Effector CD8-positive, alpha-beta T cell (primary cell): ENCODE results near the gene MYCT1.

Experiments used
- DNase-seq: peaks from one replicate; lab custom pipeline; 2025; lab: John Stamatoyannopoulos, UW

The MYCT1 gene

GRCh38 chr6:152723398-152723797, 25.7 kb downstream of the MYCT1 start:
- DNase-seq = no peak

GRCh38 chr6:152726313-152726712, 28.6 kb downstream of the MYCT1 start:
- no peak for DNase-seq

- DNase-seq = no peak
Measured at GRCh38 chr6:152727507-152727906, 29.8 kb downstream of the MYCT1 start.

GRCh38 chr6:152734630-152735029, 36.9 kb downstream of the MYCT1 start:
- no peak for DNase-seq

- DNase-seq = no peak
Measured at GRCh38 chr6:152736687-152737273, 39.1 kb downstream of the MYCT1 start.

- no peak for DNase-seq
Measured at GRCh38 chr6:152745509-152746171, 47.9 kb downstream of the MYCT1 start.

- no peak for DNase-seq
Measured at GRCh38 chr6:152746172-152746553, 48.5 kb downstream of the MYCT1 start.

GRCh38 chr6:152748843-152749242, 51.1 kb downstream of the MYCT1 start:
- no peak for DNase-seq

GRCh38 chr6:152749336-152749735, 51.6 kb downstream of the MYCT1 start:
- no peak for DNase-seq

- no peak for DNase-seq
Measured at GRCh38 chr6:152750694-152751093, 53.0 kb downstream of the MYCT1 start, which contains the start of gene VIP. Gene VIP (plus strand): TSS chr6:152750797. CDS start chr6:152752178, 1,381 bp downstream.

GRCh38 chr6:152765331-152765730, 67.6 kb downstream of the MYCT1 start:
- no peak for DNase-seq

- DNase-seq = no peak
Measured at GRCh38 chr6:152769159-152769558, 71.5 kb downstream of the MYCT1 start.

GRCh38 chr6:152769993-152770392, 72.3 kb downstream of the MYCT1 start:
- no peak for DNase-seq

- no peak for DNase-seq
Measured at GRCh38 chr6:152771061-152771687, 73.5 kb downstream of the MYCT1 start.
